GM12878 (cell line): Measurements from ENCODE around the gene RHOB. TPM values are rescaled to one million over a fixed set of nuclear protein-coding genes. Genes with fewer than 3 reads are reported as not detected.

Source experiments
- ATAC-seq: fragments of 200-7000 bp; cut with Tn5 transposase; 3 replicates; pipeline ENCODE4 v1.9.1; 2020; ENCODE audit warnings: mild to moderate bottlenecking, moderate library complexity
- BruUV-seq: library from RNA; stranded (reverse); fragments of 400-500 nt; replicated peaks from 2 replicates; lab custom pipeline; 2021; lab: Mats Ljungman, UMichigan
- CTCF ChIA-PET: fragments of 300-600 bp; sonication (Branson Sonifier 250); formaldehyde crosslinking; extraction: SDS; loops from one replicate; lab custom pipeline; 2021; ENCODE audit warnings: inconsistent platforms; lab: Yijun Ruan, JAX
- POLR2A ChIA-PET: fragments of 350-600 bp; formaldehyde crosslinking; extraction: SDS; loops from one replicate; lab custom pipeline; 2021; ENCODE audit warnings: inconsistent platforms; lab: Charles Lee
- RAD21 ChIA-PET: fragments of 300-600 bp; sonication (Branson Sonifier 250); formaldehyde crosslinking; loops from one replicate; lab custom pipeline; 2023; ENCODE audit warnings: antibody characterized with exemption; ENCODE audit not compliant: unreplicated experiment; lab: Charles Lee
- SMC1A ChIA-PET: fragments of 300-600 bp; sonication (Branson Sonifier 250); formaldehyde crosslinking; loops from one replicate; lab custom pipeline; 2023; ENCODE audit not compliant: unreplicated experiment, uncharacterized antibody; lab: Charles Lee
- DNase-seq: peaks from one replicate; pipeline ENCODE4 v3.0.0-alpha.2; 2011; ENCODE audit warnings: low read depth, low spot score
- FAIRE-seq: peaks from 3 replicates; lab custom pipeline; 2011; peaks lifted over from hg19 to GRCh38; lab: Jason Lieb, UNC
- H2AFZ ChIP-seq: 2 replicates; pipeline ENCODE4 v1.6.0; 2011; ENCODE audit warnings: low read depth, low read length, control low read depth; ENCODE audit not compliant: control insufficient read depth
- H3K27ac ChIP-seq: 2 replicates; pipeline ENCODE4 v1.5.1; 2011; ENCODE audit warnings: control low read depth; ENCODE audit not compliant: control insufficient read depth, insufficient read depth
- H3K27me3 ChIP-seq, 2 experiments: replicated peaks in 1 of 2; 2 replicates each; pipeline versions ENCODE4 v1.6.0 to v1.6.1; 2011; ENCODE audit warnings: low read length in 1 of 2; ENCODE audit not compliant: control insufficient read depth in 2 of 2, insufficient read depth in 2 of 2
- H3K36me3 ChIP-seq, 2 experiments: 2 replicates each; pipeline ENCODE4 v1.5.1; 2011; ENCODE audit warnings: low read length in 1 of 2; ENCODE audit not compliant: control insufficient read depth in 2 of 2, insufficient read depth in 2 of 2
- H3K4me1 ChIP-seq: 2 replicates; pipeline ENCODE4 v1.6.1; 2011; ENCODE audit warnings: mild to moderate bottlenecking, low read length, moderate library complexity, mixed read lengths; ENCODE audit not compliant: control insufficient read depth, insufficient read depth
- H3K4me2 ChIP-seq: 2 replicates; pipeline ENCODE4 v1.6.0; 2011; ENCODE audit warnings: control low read depth; ENCODE audit not compliant: control insufficient read depth, insufficient read depth
- H3K4me3 ChIP-seq: fragments of 200-600 bp; sonication (generic); 2 replicates; pipeline ENCODE4 v1.5.1; 2016
- H3K79me2 ChIP-seq: 2 replicates; pipeline ENCODE4 v1.6.0; 2011; ENCODE audit warnings: low read length; ENCODE audit not compliant: control insufficient read depth, insufficient read depth
- H3K9ac ChIP-seq: 2 replicates; pipeline ENCODE4 v1.8.0; 2011; ENCODE audit warnings: low read length, control low read depth, mixed read lengths; ENCODE audit not compliant: control insufficient read depth, insufficient read depth
- H3K9me3 ChIP-seq: replicated peaks from 3 replicates; pipeline ENCODE4 v1.5.1; 2011; ENCODE audit warnings: mild to moderate bottlenecking, low read length; ENCODE audit not compliant: control insufficient read depth, insufficient read depth
- H4K20me1 ChIP-seq: 2 replicates; pipeline ENCODE4 v1.6.0; 2011; ENCODE audit not compliant: control insufficient read depth, insufficient read depth
- ATF3 ChIP-seq: IDR thresholded peaks from 2 replicates; pipeline ENCODE4 v1.6.1; 2011; ENCODE audit warnings: low read depth, mild to moderate bottlenecking, low read length, moderate library complexity, borderline replicate concordance; ENCODE audit errors: extremely low read depth
- ATF7 ChIP-seq: fragments of 450-650 bp; IDR thresholded peaks from 2 replicates; pipeline ENCODE4 v1.6.1; 2016; ENCODE audit warnings: low read depth, mild to moderate bottlenecking
- CBX5 ChIP-seq: sonication (generic); IDR thresholded peaks from 2 replicates; pipeline ENCODE4 v1.6.1; 2016; ENCODE audit warnings: low read depth, moderate library complexity, mild to moderate bottlenecking, inconsistent platforms
- FOXK2 ChIP-seq: fragments of 450-650 bp; IDR thresholded peaks from 2 replicates; pipeline ENCODE4 v1.6.1; 2017; ENCODE audit warnings: mild to moderate bottlenecking, moderate library complexity
- HCFC1 ChIP-seq: fragments of 150-350 bp; IDR thresholded peaks from 2 replicates; pipeline ENCODE4 v1.6.1; 2014; ENCODE audit warnings: low read length
- HDGF ChIP-seq: fragments of 450-650 bp; IDR thresholded peaks from 2 replicates; pipeline ENCODE4 v1.6.1; 2016; ENCODE audit warnings: antibody characterized with exemption
- PAX8 ChIP-seq: fragments of 450-650 bp; IDR thresholded peaks from 2 replicates; pipeline ENCODE4 v1.6.1; 2017; ENCODE audit warnings: mild to moderate bottlenecking, moderate library complexity
- TCF3 ChIP-seq: IDR thresholded peaks from 2 replicates; pipeline ENCODE4 v1.6.1; 2012; ENCODE audit warnings: low read depth, mild to moderate bottlenecking, low read length, borderline replicate concordance; ENCODE audit not compliant: insufficient read depth
- YBX1 ChIP-seq: fragments of 450-650 bp; IDR thresholded peaks from 2 replicates; pipeline ENCODE4 v1.6.1; 2016; ENCODE audit warnings: antibody characterized with exemption
- WGBS: methylation state at CpG from one replicate; pipeline ENCODE4 v1.1.6; 2016; ENCODE audit warnings: low lambda C conversion rate; ENCODE audit not compliant: insufficient replicate concordance, insufficient coverage; ENCODE audit errors: missing lambda C conversion rate; 5-methylcytosine and 5-hydroxymethylcytosine counted together
- in situ Hi-C: fragments of 300-500 bp; cut with MboI; formaldehyde crosslinking; loops from 9 replicates; pipeline ENCODE4 v1.14.3; 2018; ENCODE audit warnings: mixed read lengths
- intact Hi-C: fragments of 100-400 bp; cut with micrococcal nuclease; formaldehyde crosslinking; loops from one replicate; pipeline ENCODE4 v1.14.2; 2022; ENCODE audit not compliant: unreplicated experiment
- polyA plus RNA-seq, 11 experiments: library from polyadenylated mRNA; depleted of rRNA in 4 of 11; unstranded in 6 of 11; stranded (reverse) in 5 of 11; fragments of >200 nt; fragmentation: Nextera tagmentation in 4 of 11; fragmentation: Illumina TruSeq in 1 of 11; extraction: Ambion mirVana in 4 of 11; extraction: Trizol in 1 of 11; gene quantifications; 1 replicate in 1 of 11; 2 replicates in 10 of 11; pipeline versions ENCODE4 v1.2.1 to v1.2.3, GENCODE V29; 2011 to 2016; ENCODE audit warnings: inconsistent platforms in 2 of 11, missing spikeins in 2 of 11, low read depth in 1 of 11
- total RNA-seq, 4 experiments: library from RNA; depleted of rRNA in 3 of 4; stranded (reverse); fragments of >200 nt in 3 of 4; fragmentation: Illumina TruSeq in 1 of 4; extraction: Trizol in 1 of 4; gene quantifications; 2 replicates each; pipeline versions ENCODE4 v1.2.1 to v1.2.3, GENCODE V29; 2013 to 2021

Gene RHOB
- total and polyA plus RNA-seq, 10 of the 15 experiments (the other 5 are each of a cell fraction or from before 2014, with no cell fraction given), result 0.03 to 4.5 (median 1.2) TPM

- ChIA-PET RAD21 (interaction anchor here (1.5 kb wide), 1 partner anchor 14 kb away, joined by 4 read pairs; no protein-coding TSS in a partner anchor), SMC1A (interaction anchor here (6.1 kb wide), 1 partner anchor 15 kb away, joined by 46 read pairs; no protein-coding TSS in a partner anchor), CTCF (interaction anchor here (1.4 to 7.0 kb wide), 8 partner anchors 8 to 242 kb away, joined by 3 to 148 read pairs (median 32); partner anchors contain the start of gene HS1BP3), POLR2A (no interaction called here)
- no peaks in the 10 kb centered on the region for H3K27me3 ChIP-seq
- H3K79me2 ChIP-seq, result no peaks in the 10 kb centered on the region
- no peak overlapping the region for H3K9ac ChIP-seq
- H3K27ac ChIP-seq, result no peak overlapping the region
- no peak overlapping the region for H3K4me3 ChIP-seq
- intact Hi-C loops, result no loop called here
- H3K9me3 ChIP-seq, result peaks cover 8% of the 10 kb centered on the region; the same call in 2 of the 3 replicates
- ATAC-seq, result no peak
- FAIRE-seq, result no peak
- H3K4me2 ChIP-seq, result no peak overlapping the region
- H3K4me1 ChIP-seq, result no peaks in the 10 kb centered on the region
- in situ Hi-C loops, result no loop called here
- TF ChIP-seq CBX5 (0 out of 2 replicates have a peak, but pooled peaks have one; percentile 41), HCFC1 (no peak)
- no peaks in the 10 kb centered on the region for H3K36me3 ChIP-seq
- DNase-seq, result no peak
- H4K20me1 ChIP-seq, result no peaks in the 10 kb centered on the region
- H2AFZ ChIP-seq, result no peak overlapping the region
- BruUV-seq, result no TSS peak
Observed at GRCh38 chr2:20409039-20409438, 37.8 kb upstream of the RHOB start.

- POLR2A ChIA-PET, result interaction anchor here (1.6 kb wide), 1 partner anchor 14 kb away, joined by 4 read pairs; no protein-coding TSS in a partner anchor
Observed at GRCh38 chr2:20410556-20411277, 36.2 kb upstream of the RHOB start.

More at GRCh38 chr2:20410556-20411277, 36.2 kb upstream of the RHOB start:
- 58% methylated on average over 5 of the region's 5 CpGs for WGBS
- no peak for ATAC-seq
- Histone ChIP-seq H3K4me3 (no peak overlapping the region), H3K4me1 (no peaks in the 10 kb centered on the region), H3K36me3 (no peaks in the 10 kb centered on the region), H3K4me2 (no peak overlapping the region), H4K20me1 (no peaks in the 10 kb centered on the region), H3K27ac (no peak overlapping the region), H3K27me3 (no peaks in the 10 kb centered on the region), H3K79me2 (no peaks in the 10 kb centered on the region), H3K9me3 (peaks cover 8% of the 10 kb centered on the region; the same call in 2 of the 3 replicates), H3K9ac (no peak overlapping the region), H2AFZ (no peak overlapping the region)
- ChIA-PET SMC1A (interaction anchor here (0.5 to 6.1 kb wide), 20 partner anchors 8 to 251 kb away, joined by 3 to 46 read pairs (median 5); partner anchors contain the start of genes HS1BP3 and RHOB), RAD21 (interaction anchor here (0.7 to 5.4 kb wide), 23 partner anchors 8 to 352 kb away, joined by 3 to 44 read pairs (median 5); partner anchors contain the start of genes HS1BP3 and RHOB), CTCF (interaction anchor here (0.5 to 7.0 kb wide), 43 partner anchors 8 to 532 kb away, joined by 3 to 148 read pairs (median 4); partner anchors contain the start of genes HS1BP3 and RHOB)
- in situ Hi-C loops (no loop called here), intact Hi-C loops (loop anchor here (1.0 kb wide), 1 partner anchor 232 kb away; no protein-coding TSS in a partner anchor)
- TF ChIP-seq TCF3 (no peak), ATF7 (no peak), HDGF (no peak), ATF3 (no peak), FOXK2 (no peak), YBX1 (no peak), PAX8 (no peak)
- BruUV-seq, result no TSS peak
- DNase-seq, result no peak
- FAIRE-seq, result peak; percentile 27
